Stimulated activated CD4-positive, alpha-beta T cell treated with anti-CD3 and anti-CD28 coated beads, Interleukin-15, amount 100 ng/mL, for 48 hours (primary cell): ENCODE measurements around the gene NSDHL.

Experiments used
- DNase-seq, 2 donors: peaks; one replicate each; pipeline ENCODE4 v3.0.0-alpha.2; 2020; ENCODE audit warnings: low read depth in 2 of 2

The NSDHL gene

GRCh38 chrX:152913910-152914309 lies 83.0 kb downstream of the NSDHL start:
- no peak for DNase-seq

DNA sequence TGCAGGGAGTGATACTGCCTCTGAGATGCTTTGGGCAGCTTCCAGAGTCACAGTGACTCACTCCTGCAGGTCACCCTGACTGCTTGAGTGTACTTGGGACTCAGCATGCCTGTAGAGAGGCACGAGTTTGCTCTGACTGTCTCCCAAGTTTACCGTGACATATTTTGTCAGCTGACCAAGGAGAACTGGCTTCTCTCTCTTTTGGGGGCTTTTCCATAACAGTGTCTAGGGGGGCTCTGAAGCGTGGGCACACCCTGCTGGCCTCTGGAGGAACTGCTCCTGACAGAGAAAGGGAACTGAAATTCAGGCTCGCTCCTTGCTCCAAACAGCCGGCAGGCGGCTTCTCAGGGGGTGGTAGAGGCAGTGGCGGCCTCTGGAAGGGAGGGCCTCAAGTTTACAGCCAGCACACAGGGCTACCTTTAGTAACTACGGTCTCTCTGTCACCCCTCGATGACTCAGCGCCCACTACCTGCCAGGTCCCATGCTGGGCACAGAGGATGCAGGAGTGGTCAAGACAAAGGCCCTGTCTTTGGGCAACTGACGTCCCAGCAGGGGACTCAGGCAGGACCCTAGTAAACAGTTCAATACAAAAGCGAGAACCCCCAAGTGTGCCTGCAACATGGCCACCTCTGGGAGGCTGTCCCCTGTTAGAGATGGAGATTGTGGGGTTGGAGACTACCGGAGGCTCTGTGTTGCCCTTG lies 84.8 kb downstream of the NSDHL start:
- DNase-seq, result no peak

DNA sequence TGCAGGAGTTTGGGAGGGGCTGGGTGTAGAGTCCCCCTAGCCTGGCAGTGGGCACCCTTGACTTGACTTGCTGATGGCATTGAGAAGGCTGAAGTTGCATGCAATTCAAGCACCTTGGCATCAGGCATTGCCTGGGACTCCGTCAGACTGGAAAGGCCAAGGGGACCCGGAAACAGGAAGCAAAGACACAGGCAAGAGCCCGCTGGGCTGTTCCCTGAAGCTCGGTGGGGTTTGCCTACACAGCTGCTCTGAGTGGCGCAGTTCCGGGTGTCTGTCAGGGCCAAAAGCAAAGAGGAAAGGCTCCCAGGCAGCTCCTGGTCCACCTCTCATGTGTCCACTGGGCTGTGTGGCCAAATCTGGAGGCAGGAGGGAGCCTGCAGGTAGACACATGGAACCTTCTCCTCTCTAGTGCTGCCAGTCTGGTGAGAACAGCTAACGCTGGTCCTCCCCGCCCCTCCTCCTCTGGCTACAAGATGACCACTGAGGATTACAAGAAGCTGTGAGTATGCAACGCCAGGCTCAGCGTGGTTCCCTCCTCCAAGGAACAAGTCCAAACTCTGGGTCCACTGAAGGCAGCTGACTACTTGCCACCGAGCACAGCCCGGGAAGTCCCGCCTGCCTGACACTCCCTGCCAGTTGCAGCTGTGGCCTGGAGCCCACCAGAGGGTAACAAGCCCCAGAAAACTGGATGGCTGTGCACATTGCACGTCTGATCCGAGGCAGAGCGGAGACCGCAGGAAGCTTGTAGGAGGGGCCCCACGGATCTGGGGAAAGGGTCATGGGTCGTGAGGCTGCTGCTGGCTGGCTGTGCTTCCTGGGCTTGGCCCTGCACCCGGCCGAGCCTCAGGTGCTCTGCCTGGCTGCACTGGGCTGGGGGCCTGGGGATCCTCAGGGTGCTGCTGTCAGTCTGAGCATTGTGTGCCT lies 87.1 kb downstream of the NSDHL start:
- no peak for DNase-seq

DNA sequence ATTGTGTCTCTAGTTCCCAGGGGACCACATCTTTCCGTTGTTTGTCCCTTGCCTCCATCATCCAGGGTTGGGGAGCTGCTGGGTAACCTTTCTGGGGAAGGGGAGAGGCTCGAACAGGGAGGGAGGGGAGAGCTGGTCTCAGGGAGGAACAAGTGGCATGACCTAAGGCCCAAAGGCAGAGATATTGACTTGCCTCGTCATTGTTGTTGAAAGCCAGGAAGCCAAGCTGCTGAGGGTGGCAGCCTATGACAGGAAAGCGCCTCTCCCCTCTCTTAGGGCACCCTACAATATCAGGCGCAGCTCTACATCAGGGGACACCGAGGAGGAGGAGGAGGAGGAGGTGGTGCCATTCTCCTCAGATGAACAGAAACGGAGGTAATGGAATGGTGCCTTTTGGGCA lies 87.8 kb downstream of the NSDHL start:
- no peak for DNase-seq
